Tibial artery (tissue), 4 donors: ENCODE results near the gene CFAP92.

Experiments
- DNase-seq, 2 donors: peaks; one replicate each; pipeline ENCODE4 v3.0.0-alpha.2; 2019
- H3K27ac ChIP-seq, 2 donors: fragments of 200-600 bp; sonication (generic) in 1 of 2; 1 replicate in 1 of 2; 2 replicates in 1 of 2; pipeline ENCODE4 v1.5.1; 2018 to 2019; ENCODE audit warnings: mild to moderate bottlenecking in 1 of 2
- H3K27me3 ChIP-seq, 2 donors: fragments of 200-600 bp; sonication (generic) in 1 of 2; one replicate each; pipeline versions ENCODE4 v1.5.1 to v1.6.0; 2016 to 2019
- H3K36me3 ChIP-seq, 3 donors: fragments of 200-600 bp; sonication (generic) in 2 of 3; one replicate each; pipeline ENCODE4 v1.5.1; 2016 to 2019; ENCODE audit warnings: mild to moderate bottlenecking in 2 of 3
- H3K4me1 ChIP-seq, 4 donors: fragments of 200-600 bp; sonication (generic) in 2 of 4; 1 replicate in 3 of 4; 2 replicates in 1 of 4; pipeline ENCODE4 v1.5.1; 2016 to 2019
- H3K4me3 ChIP-seq, 2 donors: fragments of 200-600 bp; sonication (generic) in 1 of 2; 1 replicate in 1 of 2; 2 replicates in 1 of 2; pipeline ENCODE4 v1.5.1; 2018 to 2019; ENCODE audit warnings: mild to moderate bottlenecking in 2 of 2
- H3K9me3 ChIP-seq, 3 donors: fragments of 200-600 bp; sonication (generic) in 1 of 3; one replicate each; pipeline ENCODE4 v1.5.1; 2016 to 2019
- intact Hi-C: fragments of 100-400 bp; cut with DNase I; formaldehyde crosslinking; loops from one replicate; pipeline ENCODE4 v1.15.0; 2023; ENCODE audit warnings: low total_unique reads
- TF ChIP-seq, protein P1 (sequence below), 2 experiments: fragments of 200-600 bp in 1 of 2; fragments of 450-650 bp in 1 of 2; IDR thresholded peaks; one replicate each; pipeline ENCODE4 v1.5.1; 2017 to 2019; ENCODE audit warnings: antibody characterized with exemption in 2 of 2, mild to moderate bottlenecking in 1 of 2, moderate library complexity in 1 of 2

CFAP92 gene

DNA sequence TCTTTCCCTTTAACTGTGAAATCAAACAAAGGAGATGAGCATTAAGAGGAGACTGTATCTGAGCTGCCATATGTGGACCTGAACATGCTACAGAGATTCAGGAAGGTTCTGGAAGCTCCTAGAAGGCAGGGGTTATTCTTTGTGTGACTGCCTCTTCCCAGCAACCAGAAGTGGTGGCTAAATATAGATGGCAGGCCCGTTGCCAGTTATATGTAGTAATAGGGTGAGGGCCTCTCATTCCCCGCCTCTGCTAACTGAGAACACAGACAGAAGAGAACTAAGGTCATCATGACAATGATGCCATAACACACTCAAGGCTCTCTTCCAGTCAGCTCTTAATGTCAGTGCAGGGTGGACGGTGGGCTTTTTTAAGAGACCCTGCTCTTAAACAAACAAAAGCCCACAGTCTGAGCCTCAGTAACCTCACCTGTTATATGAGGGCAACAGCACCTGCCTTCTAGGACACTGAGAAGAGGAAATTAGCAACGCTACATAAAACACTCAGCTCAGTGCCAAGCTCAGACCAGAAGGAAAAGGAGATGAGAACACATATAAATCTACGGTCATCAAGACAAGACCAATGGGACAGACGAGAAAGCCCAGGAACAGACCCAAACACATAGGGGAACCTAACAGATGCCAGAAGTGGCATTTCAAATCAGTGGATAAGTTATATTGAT is 22.3 kb downstream of the CFAP92 start:
- DNase-seq: no peak
- intact Hi-C loops: loop anchor here (10.0 kb wide), 1 partner anchor 133 kb away; no protein-coding TSS in a partner anchor
- no peak overlapping the region for H3K27ac ChIP-seq

DNA sequence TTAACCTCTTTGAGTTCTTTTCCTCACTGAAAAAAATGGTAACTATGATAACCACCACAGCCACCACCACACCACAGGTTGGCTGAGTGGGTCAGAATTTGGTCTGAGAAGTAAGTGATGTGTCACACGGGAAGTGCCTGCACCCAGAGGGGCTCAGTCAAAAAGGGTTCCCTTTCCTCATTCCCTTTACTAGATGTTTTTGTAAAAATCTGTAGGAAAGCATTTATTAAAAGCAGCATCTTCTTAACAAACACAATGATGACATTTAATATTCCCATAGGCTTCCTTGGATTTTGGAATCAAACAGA is 23.2 kb downstream of the CFAP92 start:
- Histone ChIP-seq H3K27ac (no peak overlapping the region), H3K4me1 (peaks cover 0 to 9% (median 2%) of the 10 kb centered on the region in 4 donors), H3K9me3 (no peaks in the 10 kb centered on the region), H3K36me3 (no peaks in the 10 kb centered on the region), H3K27me3 (no peaks in the 10 kb centered on the region), H3K4me3 (no peak overlapping the region)
- TF ChIP-seq, protein P1, sequence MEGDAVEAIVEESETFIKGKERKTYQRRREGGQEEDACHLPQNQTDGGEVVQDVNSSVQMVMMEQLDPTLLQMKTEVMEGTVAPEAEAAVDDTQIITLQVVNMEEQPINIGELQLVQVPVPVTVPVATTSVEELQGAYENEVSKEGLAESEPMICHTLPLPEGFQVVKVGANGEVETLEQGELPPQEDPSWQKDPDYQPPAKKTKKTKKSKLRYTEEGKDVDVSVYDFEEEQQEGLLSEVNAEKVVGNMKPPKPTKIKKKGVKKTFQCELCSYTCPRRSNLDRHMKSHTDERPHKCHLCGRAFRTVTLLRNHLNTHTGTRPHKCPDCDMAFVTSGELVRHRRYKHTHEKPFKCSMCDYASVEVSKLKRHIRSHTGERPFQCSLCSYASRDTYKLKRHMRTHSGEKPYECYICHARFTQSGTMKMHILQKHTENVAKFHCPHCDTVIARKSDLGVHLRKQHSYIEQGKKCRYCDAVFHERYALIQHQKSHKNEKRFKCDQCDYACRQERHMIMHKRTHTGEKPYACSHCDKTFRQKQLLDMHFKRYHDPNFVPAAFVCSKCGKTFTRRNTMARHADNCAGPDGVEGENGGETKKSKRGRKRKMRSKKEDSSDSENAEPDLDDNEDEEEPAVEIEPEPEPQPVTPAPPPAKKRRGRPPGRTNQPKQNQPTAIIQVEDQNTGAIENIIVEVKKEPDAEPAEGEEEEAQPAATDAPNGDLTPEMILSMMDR (IDR thresholded peaks at IDR 0.05): no peak
- intact Hi-C loops: loop anchor here (10.0 kb wide), 1 partner anchor 134 kb away; no protein-coding TSS in a partner anchor
- DNase-seq: no peak

More for the DNA sequence above, 22.3 kb downstream of the CFAP92 start:
- Histone ChIP-seq H3K36me3 (no peaks in the 10 kb centered on the region), H3K9me3 (no peaks in the 10 kb centered on the region), H3K27me3 (no peaks in the 10 kb centered on the region), H3K4me1 (peaks cover 0 to 9% (median 2%) of the 10 kb centered on the region in 4 donors), H3K4me3 (no peak overlapping the region)
- TF ChIP-seq, protein P1 (IDR thresholded peaks at IDR 0.05): no peak

DNA sequence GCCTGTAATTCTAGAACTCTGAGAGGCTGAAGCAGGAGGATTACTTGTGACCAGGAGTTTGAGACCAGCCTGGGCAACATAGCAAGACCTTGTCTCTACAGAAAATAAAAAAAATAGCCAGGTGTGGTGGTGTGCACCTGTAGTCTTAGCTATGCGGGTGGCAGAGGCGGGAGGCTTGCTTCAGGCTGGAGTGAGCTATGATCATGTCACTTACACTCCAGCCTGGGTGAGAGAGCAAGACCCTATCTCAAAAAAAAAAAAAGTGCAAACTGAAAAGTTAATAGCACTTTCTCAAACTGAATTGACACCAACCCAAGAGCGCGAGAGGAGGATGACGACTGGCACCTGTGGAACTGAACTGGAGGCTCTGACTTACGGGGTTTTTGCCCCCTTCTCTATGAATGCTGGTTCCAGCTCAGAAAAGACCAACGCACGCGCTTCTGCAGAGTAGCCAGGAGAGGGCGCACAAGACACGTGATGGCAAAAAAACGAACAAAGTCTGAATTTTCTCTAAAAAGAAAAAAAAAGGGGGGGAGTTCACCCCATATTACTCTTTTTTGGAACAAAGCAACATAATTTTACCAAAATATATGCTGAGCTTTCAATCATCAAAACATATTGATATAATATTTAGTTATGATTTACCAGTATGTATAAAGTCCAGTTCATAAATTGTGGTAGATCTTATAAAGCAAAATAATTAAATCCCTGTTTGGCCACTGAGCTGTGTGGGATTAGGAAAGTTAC is 23.7 kb downstream of the CFAP92 start:
- DNase-seq: peak in 1 of 2 donors; percentile 35
- intact Hi-C loops: loop anchor here (5.0 to 10.0 kb wide), 2 partner anchors 135 to 277 kb away; partner anchors contain the start of gene COPG1
- TF ChIP-seq, protein P1 (IDR thresholded peaks at IDR 0.05): peak; percentile 81 to 86

DNA sequence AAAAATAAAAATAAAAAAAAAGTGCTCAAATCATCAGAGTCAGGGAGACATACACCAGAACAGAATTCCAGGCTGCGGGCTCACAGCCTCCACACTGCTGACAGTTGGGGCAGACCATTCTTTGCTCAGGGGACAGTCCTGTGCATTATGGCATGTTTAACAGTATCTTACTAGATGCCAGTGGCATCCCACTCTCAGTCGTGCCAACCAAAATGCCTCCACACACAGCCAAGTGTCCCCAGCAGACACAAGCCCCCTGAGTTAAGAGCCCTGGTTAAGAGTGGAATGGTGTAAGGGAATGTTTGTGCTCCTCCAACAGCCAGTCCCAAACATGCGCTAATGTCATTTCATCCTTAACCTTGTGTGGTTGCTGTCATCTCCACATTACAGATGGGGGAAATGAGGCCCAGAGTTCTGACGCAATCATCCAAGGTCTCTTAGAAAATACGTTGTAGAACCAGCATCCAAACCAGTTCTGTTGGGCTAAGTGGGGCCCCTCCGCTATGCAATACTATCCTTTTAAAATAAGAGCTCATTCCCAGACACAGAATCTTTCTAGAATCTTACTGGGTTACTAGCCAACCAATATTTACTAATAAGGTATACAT is 26.0 kb downstream of the CFAP92 start:
- Histone ChIP-seq H3K4me1 (peaks cover 0 to 9% (median 2%) of the 10 kb centered on the region in 4 donors), H3K27ac (no peak overlapping the region), H3K4me3 (no peak overlapping the region), H3K27me3 (no peaks in the 10 kb centered on the region), H3K36me3 (no peaks in the 10 kb centered on the region), H3K9me3 (no peaks in the 10 kb centered on the region)
- intact Hi-C loops: loop anchor here (5.0 kb wide), 1 partner anchor 279 kb away; the partner anchor contains the start of gene COPG1
- DNase-seq: no peak
- TF ChIP-seq, protein P1 (IDR thresholded peaks at IDR 0.05): no peak

More for the DNA sequence above, 23.7 kb downstream of the CFAP92 start:
- Histone ChIP-seq H3K27ac (no peak overlapping the region), H3K9me3 (no peaks in the 10 kb centered on the region), H3K4me1 (peaks cover 0 to 9% (median 2%) of the 10 kb centered on the region in 4 donors), H3K4me3 (no peak overlapping the region), H3K27me3 (no peaks in the 10 kb centered on the region), H3K36me3 (no peaks in the 10 kb centered on the region)

DNA sequence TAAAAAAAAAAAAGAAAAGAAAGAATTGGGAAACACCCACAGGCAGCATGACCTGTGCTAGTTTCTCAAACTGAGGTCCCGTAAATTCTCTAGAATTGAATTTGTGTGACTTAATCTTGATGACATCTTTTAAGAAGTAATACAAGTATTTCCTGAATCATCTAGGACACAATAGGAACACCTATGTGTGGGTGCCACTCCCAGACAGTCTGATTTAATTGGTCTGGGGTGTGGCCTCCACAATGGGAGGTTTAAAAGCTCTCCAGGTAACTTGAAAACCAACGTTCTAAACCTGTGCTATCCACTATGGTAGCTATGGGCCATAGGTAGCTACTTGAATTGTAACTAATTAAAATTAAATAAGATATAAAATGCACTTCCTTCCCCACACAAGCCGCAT is 28.1 kb downstream of the CFAP92 start:
- intact Hi-C loops: loop anchor here (5.0 kb wide), 1 partner anchor 281 kb away; the partner anchor contains the start of gene COPG1
- Histone ChIP-seq H3K27ac (no peak overlapping the region), H3K27me3 (no peaks in the 10 kb centered on the region), H3K4me3 (no peak overlapping the region), H3K4me1 (peaks cover 0 to 3% (median under 1%) of the 10 kb centered on the region in 4 donors), H3K36me3 (no peaks in the 10 kb centered on the region), H3K9me3 (no peaks in the 10 kb centered on the region)
- DNase-seq: no peak
- TF ChIP-seq, protein P1 (IDR thresholded peaks at IDR 0.05): no peak
